NCI-H1436 (cell line): ENCODE data around the gene EEF1AKMT2.
A peak's percentile ranks its signal among the peaks of the same experiment; 100 is the strongest.
"Not testable (repeated sequence)": the region's sequence is repeated elsewhere in the genome, so short reads cannot be mapped to it uniquely, and the experiment has no call there.

Source experiments
- DNase-seq: peaks from one replicate; lab custom pipeline; 2025; lab: John Stamatoyannopoulos, UW

EEF1AKMT2 gene

DNA sequence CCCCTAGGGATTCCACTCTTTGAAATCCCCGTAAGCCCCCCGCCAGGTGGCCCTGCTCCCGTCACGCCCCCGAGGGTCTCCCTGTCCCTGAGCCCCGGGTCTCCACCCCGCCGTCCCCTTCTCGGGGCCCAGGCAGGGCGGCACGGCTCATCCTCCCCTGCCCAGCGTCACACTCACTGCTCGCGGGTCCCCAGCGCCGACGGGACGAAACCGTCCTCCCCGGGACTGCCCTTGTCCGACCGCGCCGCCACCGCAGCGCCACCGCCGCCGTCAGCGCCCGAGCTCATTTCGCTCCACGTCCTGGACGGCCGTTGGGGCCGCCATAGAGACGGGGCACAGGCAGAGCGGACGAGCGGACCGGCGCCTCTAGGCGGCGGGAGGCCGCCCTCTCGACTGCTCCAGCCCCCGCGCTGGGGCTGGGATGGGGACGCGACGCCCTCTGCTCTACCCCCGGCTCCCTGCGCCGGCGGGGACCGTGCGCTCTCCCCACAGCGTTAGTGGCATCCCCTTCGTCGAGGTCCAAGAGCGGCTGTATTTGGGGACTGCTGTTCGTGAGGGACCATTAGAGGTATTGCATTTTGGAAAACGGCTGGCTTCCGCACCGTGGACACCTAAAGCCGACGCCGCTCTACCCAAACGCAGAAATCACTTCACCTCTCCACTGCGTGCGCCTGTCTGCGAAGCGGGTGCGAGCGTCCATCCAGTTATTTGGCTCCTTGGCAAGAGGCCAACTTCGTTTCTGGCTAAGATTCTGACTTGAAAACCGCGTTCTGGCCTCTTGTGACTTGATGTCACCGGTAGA, at the start of gene EEF1AKMT2:
Gene EEF1AKMT2, minus strand, starts transcription at position 341 of the 802 bp plus-strand sequence. Its CDS starts 54 bp downstream, at position 287.
- DNase-seq, result peak; percentile 87

DNA sequence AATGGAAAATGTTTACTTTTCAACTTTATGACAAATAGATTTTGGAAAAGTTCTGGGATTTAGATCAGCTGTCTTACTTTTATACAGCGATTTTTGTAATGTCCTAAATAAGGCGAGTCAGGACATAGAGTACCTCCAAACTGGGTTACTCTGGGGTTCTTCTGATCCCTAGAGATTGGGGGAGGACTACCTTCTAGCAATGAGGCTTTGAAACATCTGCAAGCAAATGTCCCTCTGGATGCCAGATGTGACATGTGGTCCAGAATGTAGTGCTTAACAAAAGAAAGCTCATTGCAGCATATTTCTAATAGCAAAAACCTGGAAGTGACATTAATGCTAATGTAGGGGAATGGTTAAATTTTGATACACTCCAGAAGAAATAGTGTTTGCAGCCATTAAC, 46.0 kb upstream of the EEF1AKMT2 start:
- no peak for DNase-seq

DNA sequence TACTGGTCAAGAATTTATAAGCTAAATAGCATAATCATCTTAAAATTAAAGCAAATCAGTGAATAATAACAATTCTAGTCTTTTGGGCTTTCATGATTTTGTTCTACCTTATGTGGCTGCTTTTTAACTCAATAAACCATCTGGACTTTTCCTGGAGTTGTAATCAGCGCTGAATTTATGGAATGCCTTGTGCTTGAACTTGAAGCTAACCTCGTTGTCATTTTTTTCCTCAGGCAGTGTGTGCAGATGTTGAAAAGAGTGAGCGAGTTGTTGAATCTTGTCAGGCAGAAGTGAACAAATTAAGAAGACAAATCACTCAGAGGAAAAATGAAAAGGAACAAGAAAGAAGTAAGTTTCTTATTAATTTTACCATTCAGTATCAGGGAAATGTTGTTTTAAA, 39.4 kb upstream of the EEF1AKMT2 start:
- no peak for DNase-seq

DNA sequence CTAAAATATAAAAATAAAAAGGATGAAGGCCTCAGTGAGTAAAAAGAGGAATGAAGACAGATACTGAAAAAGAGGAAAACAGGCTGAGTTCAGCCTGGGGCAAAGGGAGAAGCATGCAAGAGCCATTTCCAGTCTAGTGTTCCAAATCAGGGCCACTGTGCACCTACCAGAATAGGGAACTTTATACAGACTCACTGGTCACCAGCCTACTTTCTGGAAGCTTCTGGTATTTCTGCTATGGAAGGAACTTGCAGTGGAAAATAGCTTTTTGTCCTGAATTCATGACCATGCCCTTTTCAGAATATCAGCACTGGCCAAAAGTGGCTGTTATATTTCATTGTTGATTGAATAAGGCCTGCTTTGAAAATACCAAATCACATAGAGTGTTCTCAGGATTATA, 38.8 kb upstream of the EEF1AKMT2 start:
- DNase-seq, result no peak

DNA sequence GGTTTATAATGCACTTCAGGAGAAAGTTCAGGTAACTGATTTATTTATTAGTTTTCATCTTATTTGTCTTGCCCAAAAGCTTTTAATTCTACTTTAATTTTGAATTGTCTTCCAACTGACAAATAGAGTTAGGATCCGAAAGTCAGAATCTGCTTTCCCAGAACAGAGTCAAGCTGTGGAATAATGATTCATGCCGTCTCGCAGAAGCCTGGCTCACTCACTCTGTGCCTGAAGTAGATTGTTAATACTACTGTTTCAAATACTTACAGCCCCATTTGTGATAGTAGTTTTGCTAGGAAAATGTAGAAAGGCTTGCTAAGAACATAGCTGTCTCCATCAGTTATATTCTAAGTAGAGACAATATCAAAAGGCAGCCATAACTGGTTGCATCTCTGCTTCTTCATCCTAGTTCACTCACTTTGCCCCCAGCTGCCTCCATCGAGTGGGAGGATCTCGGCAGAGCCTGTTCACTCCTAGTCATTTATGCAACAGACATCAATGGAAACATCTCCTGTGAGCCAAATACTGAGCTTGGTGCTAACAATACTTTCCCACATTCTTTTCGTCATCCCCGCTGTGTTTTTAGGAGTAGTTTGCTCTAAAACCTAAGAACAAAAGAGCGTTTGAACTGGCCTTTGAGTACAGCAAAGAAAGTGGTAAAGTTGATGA, 37.9 kb upstream of the EEF1AKMT2 start:
- no peak for DNase-seq

DNA sequence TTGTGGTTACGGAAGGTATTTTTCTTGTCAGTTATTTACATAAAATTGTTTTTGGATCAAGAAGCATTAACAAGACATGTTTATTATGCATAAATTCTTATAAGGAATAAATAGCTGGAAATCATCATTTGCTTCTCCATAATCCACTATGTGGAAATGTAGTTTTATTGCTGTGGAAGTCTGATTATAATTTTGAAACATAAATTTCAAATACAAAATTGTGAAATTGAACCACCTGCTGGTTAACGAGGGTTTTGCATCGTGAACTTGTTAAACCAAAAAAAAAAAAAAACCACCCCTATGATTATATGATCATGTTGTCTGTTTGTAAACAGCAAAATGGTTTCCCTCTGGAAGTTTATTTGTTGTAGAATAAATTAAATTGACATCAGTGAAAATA, 35.8 kb upstream of the EEF1AKMT2 start:
- peak; percentile 36 for DNase-seq

DNA sequence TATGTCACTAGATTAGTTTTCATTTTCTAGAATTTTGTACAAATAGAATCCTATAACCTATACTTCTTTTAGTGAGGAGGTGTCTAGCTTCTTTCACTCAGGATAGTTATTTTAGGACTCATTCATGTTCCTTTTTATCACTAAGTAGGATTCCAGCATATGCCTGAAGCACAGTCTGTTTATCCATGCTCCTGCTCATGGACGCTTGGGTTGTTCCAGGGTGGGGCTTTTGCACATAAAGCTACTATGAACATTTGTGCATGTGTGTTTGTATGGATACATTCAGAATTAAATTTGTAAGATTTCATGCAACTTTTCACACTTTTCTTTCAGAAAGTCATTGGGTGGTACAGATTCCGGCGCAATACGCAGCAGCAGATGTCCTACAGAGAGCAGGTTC, 34.6 kb upstream of the EEF1AKMT2 start:
- no peak for DNase-seq

DNA sequence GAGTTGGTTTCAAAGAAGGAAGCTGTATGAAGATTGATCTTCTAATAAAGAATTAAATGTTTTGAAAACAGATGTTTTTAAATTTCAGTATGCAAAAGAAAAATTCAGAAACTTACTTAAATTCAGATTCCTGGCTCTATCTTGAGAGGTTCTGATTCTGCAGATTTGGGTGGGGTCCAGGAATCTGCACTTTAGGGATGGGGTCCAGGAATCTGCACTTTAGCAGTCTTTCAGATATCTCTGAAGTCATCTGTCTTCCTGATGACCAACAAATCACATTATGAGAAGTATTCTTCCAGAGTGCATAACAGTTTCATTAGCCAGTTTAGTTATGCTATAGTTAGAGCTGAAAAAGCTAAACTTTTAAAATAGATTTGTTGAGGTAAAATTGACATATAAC, 34.0 kb upstream of the EEF1AKMT2 start:
- DNase-seq, result no peak

DNA sequence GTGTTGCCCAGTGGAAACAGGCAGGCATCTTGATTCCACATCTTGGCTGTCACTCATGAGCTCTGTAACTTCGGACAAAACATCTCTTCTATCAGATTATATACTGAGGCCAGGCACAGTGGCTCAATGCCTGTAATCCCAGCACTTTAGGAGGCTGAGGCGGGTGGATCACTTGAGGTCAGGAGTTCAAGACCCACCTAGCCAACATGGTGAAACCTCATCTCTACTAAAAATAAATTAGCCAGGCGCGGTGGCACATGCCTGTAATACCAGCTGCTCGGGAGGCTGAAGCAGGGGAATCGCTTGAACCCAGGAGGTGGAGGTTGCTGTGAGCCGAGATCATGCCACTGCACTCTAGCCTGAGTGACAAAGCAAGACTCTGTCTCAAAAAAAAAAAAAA, 33.2 kb upstream of the EEF1AKMT2 start:
- DNase-seq, result not testable (repeated sequence)

DNA sequence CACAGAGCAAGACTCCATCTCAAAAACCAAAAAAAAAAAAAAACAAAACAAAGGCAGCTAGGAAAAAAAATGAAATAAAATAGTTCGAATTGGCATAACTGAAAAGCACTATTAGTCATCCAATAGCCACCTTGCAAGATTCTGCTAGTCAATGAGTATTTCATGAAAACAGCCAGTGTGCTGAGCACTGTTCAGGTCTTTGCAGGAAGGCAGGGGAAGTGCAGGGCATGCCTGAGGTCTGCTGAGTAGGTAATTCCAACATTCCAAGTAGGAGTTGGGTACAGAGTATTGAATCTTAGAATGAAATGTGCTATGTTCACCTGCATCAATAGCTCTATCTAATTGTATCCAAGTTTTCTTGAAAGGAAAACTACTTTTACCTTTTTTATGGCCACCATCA, 32.8 kb upstream of the EEF1AKMT2 start:
- no peak for DNase-seq

DNA sequence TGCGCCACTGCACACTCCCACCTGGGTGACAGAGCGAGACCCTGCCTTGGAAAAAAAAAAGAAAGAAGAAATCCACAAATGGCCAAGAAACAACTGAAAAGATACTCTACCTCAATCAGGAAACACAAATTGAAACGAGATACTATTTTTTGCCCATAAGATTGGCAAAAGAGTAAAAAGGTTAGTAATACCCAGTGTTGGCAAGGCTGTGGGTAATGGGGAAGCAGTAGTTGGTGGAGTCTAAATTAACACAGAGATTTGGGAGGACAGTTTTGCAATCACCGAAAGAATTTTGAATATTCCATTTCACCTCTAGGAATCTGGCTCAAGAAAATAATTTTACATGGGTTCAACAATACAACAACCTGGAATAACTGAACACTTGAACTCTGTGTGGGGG, 29.8 kb upstream of the EEF1AKMT2 start:
- DNase-seq, result no peak

DNA sequence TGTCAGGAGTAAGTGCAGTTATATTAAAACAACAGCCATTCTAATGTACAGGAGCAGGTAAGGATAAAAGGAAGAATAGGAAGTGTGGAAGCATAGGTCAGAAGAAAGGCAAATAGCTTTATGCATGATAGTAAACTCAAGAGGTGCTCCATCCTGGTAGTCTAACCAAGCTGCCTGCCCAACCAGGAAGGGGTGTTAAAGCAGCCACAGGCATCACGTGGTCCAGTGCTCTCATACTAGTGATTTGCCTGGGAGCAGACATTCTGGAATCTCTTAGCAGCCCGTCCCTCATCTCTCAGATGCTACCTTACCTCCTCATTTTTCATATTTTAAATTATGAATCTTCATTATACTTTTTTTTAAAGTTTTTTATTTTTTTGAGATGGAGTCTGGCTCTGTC, 28.4 kb upstream of the EEF1AKMT2 start:
- DNase-seq, result no peak

DNA sequence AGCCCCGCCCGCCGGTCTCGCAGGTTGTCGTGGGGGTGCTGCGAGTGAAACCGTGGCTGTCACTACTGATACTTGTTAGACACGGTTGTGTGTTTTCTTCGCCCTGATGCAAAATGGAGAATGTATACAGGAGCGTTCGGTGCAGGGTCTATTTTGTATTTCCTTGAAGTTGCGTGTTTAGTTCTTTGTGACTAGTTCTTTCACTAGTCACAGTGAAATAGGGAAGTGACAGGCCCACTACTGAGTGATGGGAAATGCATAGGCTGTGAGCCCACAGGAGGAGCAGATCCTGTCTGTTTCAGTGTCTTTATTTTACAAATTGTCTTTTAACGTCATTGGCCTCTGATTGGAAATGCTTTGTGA, 10.6 kb upstream of the EEF1AKMT2 start:
- DNase-seq, result no peak

DNA sequence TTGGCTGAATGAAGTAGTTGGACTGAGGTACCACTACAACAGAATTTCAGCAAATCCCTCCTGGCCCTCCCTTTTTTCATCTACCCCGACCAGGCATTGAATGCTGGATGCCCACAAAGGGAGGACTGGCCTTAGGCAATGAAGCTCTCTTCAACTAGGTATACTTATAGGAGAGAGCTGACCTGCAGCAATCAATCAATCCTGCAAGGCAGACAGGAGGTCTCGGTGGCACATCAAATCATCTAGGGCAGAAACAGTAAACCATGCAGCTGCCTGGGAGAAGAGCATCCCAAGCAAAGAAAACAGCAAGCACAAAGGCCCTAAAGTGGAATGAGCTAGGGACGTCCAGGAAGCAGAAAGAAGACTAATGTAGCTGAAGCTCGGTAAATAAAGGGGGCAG, 7.5 kb upstream of the EEF1AKMT2 start:
- no peak for DNase-seq

DNA sequence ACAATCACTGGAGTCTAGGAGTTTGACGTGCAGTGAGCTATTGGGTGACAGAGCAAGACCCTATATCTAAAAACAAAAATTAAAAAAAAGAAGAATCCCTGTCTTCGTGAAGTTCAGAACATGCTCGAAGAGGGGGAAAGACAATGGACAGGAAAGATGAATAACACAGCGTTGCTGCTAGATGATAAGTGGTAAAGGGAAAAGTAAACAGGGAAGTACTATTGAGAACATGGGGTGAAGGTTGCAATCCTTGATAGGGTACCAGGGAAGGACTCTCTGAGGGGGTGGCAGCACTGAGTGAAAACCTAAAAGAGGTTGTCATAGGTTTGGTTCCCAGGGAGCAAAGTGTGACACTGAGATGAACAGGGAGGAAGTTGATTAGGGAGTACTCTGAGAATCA, 7.1 kb upstream of the EEF1AKMT2 start:
- DNase-seq, result no peak

DNA sequence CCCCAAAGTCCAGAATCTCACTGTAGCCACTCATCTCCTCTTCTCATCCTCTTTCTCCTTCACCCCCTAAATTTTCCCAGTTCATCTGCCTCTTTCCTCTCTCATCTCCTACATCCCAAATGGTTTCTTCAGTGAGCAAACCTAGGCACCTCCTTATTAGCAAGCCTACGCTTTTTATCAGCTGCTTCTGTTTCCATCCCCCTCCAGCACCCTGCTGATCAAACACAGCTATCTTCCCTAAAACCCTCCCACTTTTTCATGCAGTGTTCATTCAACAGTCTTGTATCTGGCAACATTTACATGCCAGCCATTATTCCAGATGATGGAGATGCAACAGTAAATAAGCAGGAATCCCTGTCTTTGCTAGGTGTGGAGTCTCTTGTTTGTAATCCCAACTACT, 6.7 kb upstream of the EEF1AKMT2 start:
- DNase-seq, result no peak

DNA sequence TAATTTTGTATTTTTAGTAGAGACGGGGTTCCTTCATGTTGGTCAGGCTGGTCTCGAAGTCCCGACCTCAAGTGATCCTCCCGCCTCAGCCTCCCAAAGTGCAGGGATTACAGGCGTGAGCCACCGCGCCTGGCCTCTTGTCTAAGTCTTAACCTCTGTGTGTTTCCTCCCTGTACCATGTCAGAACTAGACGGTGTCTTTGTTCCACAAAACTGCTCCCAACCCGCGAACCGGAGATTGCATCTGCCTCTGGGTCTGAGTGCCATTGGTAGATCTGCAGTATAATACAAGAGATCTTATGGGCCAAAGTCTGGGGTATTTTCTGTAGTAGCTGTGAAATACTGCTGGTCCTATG, 1.3 kb upstream of the EEF1AKMT2 start:
- no peak for DNase-seq

DNA sequence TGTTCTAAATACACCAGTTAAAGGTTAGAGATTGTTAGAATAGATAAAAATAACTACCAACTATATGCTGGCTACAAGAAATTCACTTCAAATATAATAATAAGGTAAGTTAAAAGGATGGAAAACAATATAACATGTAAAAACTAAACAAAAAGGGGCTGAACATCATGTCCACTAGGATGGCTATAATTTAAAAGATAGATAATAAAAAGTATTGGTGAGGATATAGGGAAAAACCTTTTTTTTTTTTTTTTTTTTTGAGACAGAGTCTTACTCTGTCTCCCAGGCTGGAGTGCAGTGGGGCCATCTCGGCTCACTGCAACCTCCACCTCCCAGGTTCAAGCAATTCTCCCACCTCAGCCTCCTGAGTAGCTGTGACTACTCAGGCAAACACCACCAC, 8.8 kb downstream of the EEF1AKMT2 start:
- DNase-seq, result not testable (repeated sequence)

DNA sequence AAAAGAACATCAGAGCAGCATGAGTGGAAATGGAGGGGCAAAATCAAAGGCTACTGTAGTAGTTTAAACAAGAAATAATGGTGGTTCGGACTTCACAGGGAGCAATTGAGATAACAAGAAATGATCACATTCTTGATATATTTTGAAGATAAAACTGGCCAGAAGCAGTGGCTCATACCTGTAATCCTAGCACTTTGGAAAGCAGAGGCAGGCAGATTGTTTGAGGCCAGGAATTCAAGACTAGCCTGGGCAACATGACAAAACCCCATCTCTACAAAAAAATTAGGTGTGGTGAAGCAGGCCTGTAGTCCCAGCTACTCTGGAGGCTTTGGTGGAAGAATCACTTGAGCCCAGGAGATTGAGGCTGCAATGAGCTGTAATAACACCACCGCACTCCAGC, 22.9 kb downstream of the EEF1AKMT2 start:
- no peak for DNase-seq

DNA sequence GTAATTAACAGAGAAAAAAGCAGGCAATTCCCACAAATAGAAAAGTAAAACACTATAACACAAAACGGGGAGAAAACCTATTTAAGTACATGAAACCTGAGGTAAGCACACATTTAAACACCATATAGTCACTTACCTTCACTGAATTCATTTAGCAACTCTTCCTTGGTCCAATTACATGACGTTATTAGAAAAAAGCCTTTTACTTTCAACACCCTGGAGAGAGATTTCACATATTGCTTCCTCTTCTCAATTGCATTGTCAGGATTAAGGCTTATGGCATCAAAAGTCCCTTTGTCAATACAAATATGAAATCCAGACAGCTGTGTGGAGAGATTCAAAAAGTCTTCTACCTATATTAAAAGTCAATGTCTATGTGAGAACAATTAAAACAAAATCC, 26.4 kb downstream of the EEF1AKMT2 start:
- no peak for DNase-seq

DNA sequence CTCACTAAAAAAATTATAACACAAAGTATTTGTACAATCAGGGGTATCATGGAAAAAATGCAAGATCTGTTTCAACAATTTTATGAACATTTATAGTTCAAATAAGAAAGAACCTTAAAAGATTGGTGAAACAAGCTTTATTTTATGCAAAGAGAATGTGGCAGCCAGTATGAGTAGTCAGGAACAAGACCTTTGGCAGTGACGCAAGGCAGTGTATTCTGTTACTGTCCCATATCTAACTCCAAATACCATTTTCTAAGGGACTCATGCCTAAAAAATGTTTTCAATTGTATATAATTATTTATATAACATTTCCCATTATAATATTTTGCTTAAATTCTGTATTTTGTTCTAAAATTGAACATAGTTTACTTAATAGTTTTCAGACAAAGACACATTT, 28.4 kb downstream of the EEF1AKMT2 start:
- DNase-seq, result no peak

DNA sequence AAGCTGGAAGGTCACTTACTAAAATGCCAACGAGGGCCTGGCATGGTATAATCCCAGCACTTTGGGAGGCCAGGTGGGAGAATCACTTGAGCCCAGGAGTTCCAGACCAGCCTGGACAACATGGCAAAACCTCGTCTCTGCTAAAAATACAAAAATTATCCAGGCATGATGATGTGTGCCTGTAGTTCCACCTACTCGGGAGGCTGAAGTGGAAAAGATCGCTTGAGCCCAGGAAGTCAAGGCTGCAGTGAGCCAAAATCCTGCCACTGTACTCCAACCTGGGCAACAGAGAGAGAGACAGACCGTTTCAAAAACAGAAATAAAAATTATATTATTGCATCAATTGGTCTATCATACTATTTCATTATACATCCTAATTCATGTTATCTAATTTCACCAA, 29.4 kb downstream of the EEF1AKMT2 start:
- no peak for DNase-seq

DNA sequence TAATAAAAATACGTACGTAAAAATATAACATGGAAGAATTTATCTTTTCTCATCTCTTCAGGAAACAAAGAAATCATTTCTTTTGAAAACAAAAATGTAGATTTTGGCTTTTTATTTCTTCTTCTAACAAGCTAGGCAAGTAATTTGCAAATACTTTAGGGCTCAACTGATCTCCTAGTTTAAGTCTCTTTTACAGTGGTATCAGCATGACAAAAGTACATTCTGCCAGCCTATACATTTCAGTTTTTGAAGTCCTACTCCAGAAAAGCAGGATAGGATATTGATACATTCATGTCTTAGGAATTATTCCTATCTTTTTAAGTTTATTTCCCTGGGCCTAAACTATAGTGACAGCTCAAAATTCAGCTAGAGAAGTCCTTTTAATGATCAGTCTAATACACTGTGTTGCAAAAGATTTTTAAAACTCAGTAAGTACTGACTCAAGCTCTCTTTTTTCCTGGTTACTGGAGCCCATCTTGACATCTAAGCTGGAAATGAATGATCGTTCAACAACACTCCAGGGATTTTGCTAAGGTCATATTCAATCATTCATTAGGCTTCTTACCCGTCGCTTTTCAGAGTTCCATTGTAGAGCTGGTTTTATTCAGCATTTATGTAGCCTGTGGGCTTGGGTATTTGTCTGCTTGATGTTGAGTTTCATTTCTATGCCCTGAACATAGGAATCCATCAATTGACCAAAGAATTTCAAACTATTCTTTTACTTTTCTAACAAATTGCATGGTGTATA, 35.4 kb downstream of the EEF1AKMT2 start:
- no peak for DNase-seq
